Mesenchymal stem cell (in vitro differentiated cells and primary cell): Measurements from ENCODE around the gene PCDHGB1.
"Not testable (repeated sequence)": the region's sequence is repeated elsewhere in the genome, so short reads cannot be mapped to it uniquely, and the experiment has no call there.

Experiments used
- DNase-seq: peaks from one replicate; pipeline ENCODE4 v3.0.0-alpha.2; 2013
- H2AFZ ChIP-seq: one replicate; pipeline ENCODE4 v1.6.1; 2013; ENCODE audit warnings: low read depth, mild to moderate bottlenecking, control low read depth, inconsistent platforms, low read length, moderate library complexity
- H2AK5ac ChIP-seq: 2 replicates; pipeline ENCODE4 v1.6.1; 2013; ENCODE audit warnings: low read length, moderate library complexity, mild to moderate bottlenecking, inconsistent platforms; ENCODE audit not compliant: severe bottlenecking
- H2BK120ac ChIP-seq: one replicate; pipeline ENCODE4 v1.6.1; 2013; ENCODE audit warnings: low read depth, mild to moderate bottlenecking, inconsistent platforms, low read length, moderate library complexity
- H2BK12ac ChIP-seq, 2 experiments: one replicate each; pipeline ENCODE4 v1.6.1; 2013; ENCODE audit warnings: inconsistent platforms in 2 of 2, low read length in 2 of 2, mild to moderate bottlenecking in 2 of 2, moderate library complexity in 2 of 2, control low read depth in 1 of 2
- H2BK15ac ChIP-seq: one replicate; pipeline ENCODE4 v1.6.1; 2013; ENCODE audit warnings: mild to moderate bottlenecking, low read depth, inconsistent platforms; ENCODE audit not compliant: poor library complexity, severe bottlenecking
- H2BK5ac ChIP-seq: 2 replicates; pipeline ENCODE4 v1.6.1; 2013; ENCODE audit warnings: low read depth, mild to moderate bottlenecking, low read length, control low read depth, inconsistent platforms; ENCODE audit not compliant: poor library complexity, severe bottlenecking
- H3K14ac ChIP-seq, 2 experiments: one replicate each; pipeline ENCODE4 v1.6.1; 2013; ENCODE audit warnings: inconsistent platforms in 2 of 2, low read length in 2 of 2, control low read depth in 1 of 2, mild to moderate bottlenecking in 1 of 2, moderate library complexity in 1 of 2
- H3K18ac ChIP-seq, 2 experiments: one replicate each; pipeline ENCODE4 v1.6.1; 2013; ENCODE audit warnings: inconsistent platforms in 2 of 2, low read length in 2 of 2, control low read depth in 1 of 2, low read depth in 1 of 2, mild to moderate bottlenecking in 1 of 2
- H3K23ac ChIP-seq, 2 experiments: one replicate each; pipeline ENCODE4 v1.6.1; 2013; ENCODE audit warnings: inconsistent platforms in 2 of 2, low read length in 2 of 2, mild to moderate bottlenecking in 2 of 2, moderate library complexity in 2 of 2, control low read depth in 1 of 2
- H3K27ac ChIP-seq: 2 replicates; pipeline ENCODE4 v1.5.1; 2013; ENCODE audit warnings: mild to moderate bottlenecking, moderate library complexity, low read length, control low read depth, inconsistent platforms; ENCODE audit not compliant: poor library complexity, severe bottlenecking
- H3K27me3 ChIP-seq, 2 experiments: 2 replicates each; pipeline versions ENCODE4 v1.6.1 to v1.7.0; 2013; ENCODE audit warnings: low read length in 2 of 2, mild to moderate bottlenecking in 2 of 2, moderate library complexity in 2 of 2, control low read depth in 1 of 2, inconsistent platforms in 1 of 2; ENCODE audit not compliant: control insufficient read depth in 1 of 2, insufficient read depth in 1 of 2
- H3K36me3 ChIP-seq, 2 experiments: 2 replicates each; pipeline versions ENCODE4 v1.6.1 to v1.7.0; 2013; ENCODE audit warnings: low read length in 2 of 2, control low read depth in 1 of 2, inconsistent platforms in 1 of 2, low read depth in 1 of 2, mild to moderate bottlenecking in 1 of 2; ENCODE audit not compliant: insufficient read depth in 2 of 2, control insufficient read depth in 1 of 2
- H3K4ac ChIP-seq, 2 experiments: one replicate each; pipeline ENCODE4 v1.6.1; 2013; ENCODE audit warnings: inconsistent platforms in 2 of 2, low read length in 2 of 2, mild to moderate bottlenecking in 2 of 2, moderate library complexity in 2 of 2, control low read depth in 1 of 2, low read depth in 1 of 2
- H3K4me1 ChIP-seq: 2 replicates; pipeline ENCODE4 v1.6.1; 2013; ENCODE audit warnings: low read depth, low read length, control low read depth; ENCODE audit not compliant: control insufficient read depth, insufficient read depth
- H3K4me2 ChIP-seq: 2 replicates; pipeline ENCODE4 v1.6.1; 2013; ENCODE audit warnings: low read length, mild to moderate bottlenecking, inconsistent platforms; ENCODE audit not compliant: poor library complexity, severe bottlenecking
- H3K4me3 ChIP-seq, 2 experiments: 2 replicates each; pipeline versions ENCODE4 v1.5.1 to v1.7.0; 2013; ENCODE audit warnings: low read length in 2 of 2, mild to moderate bottlenecking in 2 of 2, control low read depth in 1 of 2, low read depth in 1 of 2; ENCODE audit not compliant: insufficient read depth in 1 of 2
- H3K79me1 ChIP-seq: replicated peaks from 2 replicates; pipeline ENCODE4 v1.6.1; 2013; ENCODE audit warnings: mild to moderate bottlenecking, control low read depth, low read length, inconsistent platforms; ENCODE audit not compliant: poor library complexity, severe bottlenecking
- H3K9ac ChIP-seq: 2 replicates; pipeline ENCODE4 v1.7.0; 2013; ENCODE audit warnings: mild to moderate bottlenecking, low read length, moderate library complexity
- H3K9me3 ChIP-seq: 2 replicates; pipeline ENCODE4 v1.7.0; 2013; ENCODE audit warnings: mild to moderate bottlenecking, low read length; ENCODE audit not compliant: control insufficient read depth
- H4K8ac ChIP-seq: one replicate; pipeline ENCODE4 v1.6.1; 2013; ENCODE audit warnings: inconsistent platforms, mild to moderate bottlenecking, low read length, moderate library complexity
- H4K91ac ChIP-seq: one replicate; pipeline ENCODE4 v1.6.1; 2013; ENCODE audit warnings: mild to moderate bottlenecking, low read length, inconsistent platforms
- WGBS: methylation state at CpG from one replicate; pipeline ENCODE4 v1.1.7; 2013; ENCODE audit warnings: mixed read lengths; 5-methylcytosine and 5-hydroxymethylcytosine counted together

The PCDHGB1 gene

GRCh38 chr5:141332571-141332970, 17.3 kb upstream of the PCDHGB1 start:
- not testable (repeated sequence) for H3K4me3 ChIP-seq, H2BK5ac ChIP-seq, H3K4ac ChIP-seq, H2BK120ac ChIP-seq, H3K79me1 ChIP-seq, H2BK15ac ChIP-seq, DNase-seq, H3K9ac ChIP-seq, H3K4me2 ChIP-seq, H3K36me3 ChIP-seq, H4K8ac ChIP-seq, H3K4me1 ChIP-seq, H2BK12ac ChIP-seq, H3K23ac ChIP-seq, H2AFZ ChIP-seq, H3K27me3 ChIP-seq, H3K18ac ChIP-seq, H3K14ac ChIP-seq, H2AK5ac ChIP-seq, H4K91ac ChIP-seq, H3K27ac ChIP-seq
- WGBS = 91% methylated on average over 28 of the region's 39 CpGs
- peaks cover 60% of the 10 kb centered on the region for H3K9me3 ChIP-seq

- H3K9me3 ChIP-seq = peaks cover 67% of the 10 kb centered on the region
- peak within 1 kb of the TSS; percentile 59 for H3K9ac ChIP-seq
- no peak within 1 kb of the TSS for H4K91ac ChIP-seq
- H3K79me1 ChIP-seq = no peaks in the 10 kb centered on the region
- H3K27me3 ChIP-seq = no peaks in the 10 kb centered on the region
- H3K4me1 ChIP-seq = no peaks in the 10 kb centered on the region
- H2BK5ac ChIP-seq = no peak within 1 kb of the TSS
- no peak within 1 kb of the TSS for H2AFZ ChIP-seq
- no peak within 1 kb of the TSS for H3K23ac ChIP-seq
- H3K18ac ChIP-seq = no peak within 1 kb of the TSS
- H3K4me2 ChIP-seq = no peak within 1 kb of the TSS
- H3K4me3 ChIP-seq = peak within 1 kb of the TSS in 1 of 2 experiments; percentile 66
- no peak within 1 kb of the TSS for H3K14ac ChIP-seq
- WGBS = 71% methylated on average over 27 of the region's 27 CpGs
- no peak within 1 kb of the TSS for H2BK12ac ChIP-seq
- no peak within 1 kb of the TSS for H3K4ac ChIP-seq
- no peak within 1 kb of the TSS for H2BK15ac ChIP-seq
- no peak within 1 kb of the TSS for H2BK120ac ChIP-seq
- DNase-seq = no peak
- no peak within 1 kb of the TSS for H4K8ac ChIP-seq
- no peak within 1 kb of the TSS for H3K27ac ChIP-seq
- H2AK5ac ChIP-seq = no peak within 1 kb of the TSS
- H3K36me3 ChIP-seq = no peaks in the 10 kb centered on the region
Observed at GRCh38 chr5:141338538-141339306, 11.2 kb upstream of the PCDHGB1 start, which contains the start of gene PCDHGA2. PCDHGA2 (plus strand) TSS chr5:141338760.

- H3K9ac ChIP-seq, H2AFZ ChIP-seq, H3K79me1 ChIP-seq, H2AK5ac ChIP-seq, H2BK15ac ChIP-seq, H3K27ac ChIP-seq, H3K36me3 ChIP-seq, H3K23ac ChIP-seq, H4K91ac ChIP-seq, H3K4me2 ChIP-seq, H3K18ac ChIP-seq, H3K27me3 ChIP-seq, H3K4me3 ChIP-seq, H3K14ac ChIP-seq, H2BK12ac ChIP-seq, H4K8ac ChIP-seq, H3K4ac ChIP-seq, H3K4me1 ChIP-seq, DNase-seq, H2BK5ac ChIP-seq, H2BK120ac ChIP-seq: not testable (repeated sequence)
- 96% methylated on average over 29 of the region's 45 CpGs for WGBS
- peaks cover 68% of the 10 kb centered on the region for H3K9me3 ChIP-seq
Observed at GRCh38 chr5:141340781-141341354, 9.0 kb upstream of the PCDHGB1 start.

GRCh38 chr5:141342773-141343172, 7.1 kb upstream of the PCDHGB1 start:
- H2AFZ ChIP-seq = no peak overlapping the region
- no peaks in the 10 kb centered on the region for H3K36me3 ChIP-seq
- H2BK15ac ChIP-seq = no peak overlapping the region
- no peak overlapping the region for H2AK5ac ChIP-seq
- no peak overlapping the region for H3K27ac ChIP-seq
- H3K4me1 ChIP-seq = no peaks in the 10 kb centered on the region
- H3K9ac ChIP-seq = no peak overlapping the region
- H2BK5ac ChIP-seq = no peak overlapping the region
- no peak overlapping the region for H4K8ac ChIP-seq
- H3K4ac ChIP-seq = no peak overlapping the region
- 0% methylated on average over 1 of the region's 1 CpG for WGBS
- DNase-seq = no peak
- no peak overlapping the region for H3K18ac ChIP-seq
- no peak overlapping the region for H3K23ac ChIP-seq
- H4K91ac ChIP-seq = no peak overlapping the region
- peaks cover 60% of the 10 kb centered on the region for H3K9me3 ChIP-seq
- H3K79me1 ChIP-seq = no peaks in the 10 kb centered on the region
- no peak overlapping the region for H2BK12ac ChIP-seq
- H2BK120ac ChIP-seq = no peak overlapping the region
- H3K4me2 ChIP-seq = no peak overlapping the region
- no peak overlapping the region for H3K4me3 ChIP-seq
- H3K14ac ChIP-seq = no peak overlapping the region
- no peaks in the 10 kb centered on the region for H3K27me3 ChIP-seq
